Measurements from ENCODE around the gene CCDC197. TPM values are rescaled to one million over a fixed set of nuclear protein-coding genes. Genes with fewer than 3 reads are reported as not detected.

Gene CCDC197
- total RNA-seq, 1 experiment from 2014 or later: not detected

DNA sequence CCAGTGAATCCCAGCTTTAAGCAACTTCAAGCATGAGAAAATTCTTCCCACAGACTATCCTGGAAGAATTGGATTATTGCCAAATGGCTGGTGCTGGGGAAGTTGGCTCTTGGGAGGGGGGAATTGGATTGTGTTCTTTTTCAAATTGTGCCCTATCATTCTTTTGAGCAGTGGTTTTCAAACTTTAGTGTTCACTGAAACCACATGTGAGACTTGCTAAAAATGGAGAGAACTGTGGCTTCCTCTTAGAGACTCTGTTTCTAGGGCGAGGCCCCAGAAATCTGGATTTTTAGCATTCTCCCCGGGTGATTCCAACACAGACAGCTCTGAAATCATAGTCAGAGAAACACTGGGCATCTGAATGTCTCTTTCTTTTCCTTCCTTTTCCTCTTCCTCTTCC is 14.7 kb downstream of the CCDC197 start:
- TF ChIP-seq, protein P1, sequence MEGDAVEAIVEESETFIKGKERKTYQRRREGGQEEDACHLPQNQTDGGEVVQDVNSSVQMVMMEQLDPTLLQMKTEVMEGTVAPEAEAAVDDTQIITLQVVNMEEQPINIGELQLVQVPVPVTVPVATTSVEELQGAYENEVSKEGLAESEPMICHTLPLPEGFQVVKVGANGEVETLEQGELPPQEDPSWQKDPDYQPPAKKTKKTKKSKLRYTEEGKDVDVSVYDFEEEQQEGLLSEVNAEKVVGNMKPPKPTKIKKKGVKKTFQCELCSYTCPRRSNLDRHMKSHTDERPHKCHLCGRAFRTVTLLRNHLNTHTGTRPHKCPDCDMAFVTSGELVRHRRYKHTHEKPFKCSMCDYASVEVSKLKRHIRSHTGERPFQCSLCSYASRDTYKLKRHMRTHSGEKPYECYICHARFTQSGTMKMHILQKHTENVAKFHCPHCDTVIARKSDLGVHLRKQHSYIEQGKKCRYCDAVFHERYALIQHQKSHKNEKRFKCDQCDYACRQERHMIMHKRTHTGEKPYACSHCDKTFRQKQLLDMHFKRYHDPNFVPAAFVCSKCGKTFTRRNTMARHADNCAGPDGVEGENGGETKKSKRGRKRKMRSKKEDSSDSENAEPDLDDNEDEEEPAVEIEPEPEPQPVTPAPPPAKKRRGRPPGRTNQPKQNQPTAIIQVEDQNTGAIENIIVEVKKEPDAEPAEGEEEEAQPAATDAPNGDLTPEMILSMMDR (conservative IDR thresholded peaks at IDR 0.05): no peak

More for the DNA sequence above, 14.7 kb downstream of the CCDC197 start:
- Histone ChIP-seq H3K4me1 (ENCODE audit: insufficient read depth, low read length) (no peaks in the 10 kb centered on the region), H4K20me1 (ENCODE audit: control insufficient read depth, insufficient read depth, insufficient read length) (no peaks in the 10 kb centered on the region), H3K18ac (ENCODE audit: insufficient read length, low read depth, low read length) (no peak overlapping the region), H3K56ac (ENCODE audit: insufficient read length, low read depth, low read length) (no peak overlapping the region), H2BK12ac (ENCODE audit: insufficient read length, low read depth, low read length) (no peak overlapping the region), H2BK20ac (ENCODE audit: low read depth, low read length, poor library complexity, severe bottlenecking) (no peak overlapping the region), H2BK120ac (ENCODE audit: low read depth, low read length, poor library complexity, severe bottlenecking) (no peak overlapping the region), H3K79me1 (ENCODE audit: insufficient read depth, low read depth, low read length, poor library complexity, severe bottlenecking) (no peaks in the 10 kb centered on the region), H2AFZ (ENCODE audit: low read length) (no peak overlapping the region), H3K4me2 (ENCODE audit: insufficient read depth, insufficient read length, low read length) (no peak overlapping the region), H3K23ac (ENCODE audit: insufficient read length, low read depth, low read length) (no peak overlapping the region), H3K23me2 (ENCODE audit: insufficient read length, low read depth, low read length, poor library complexity, severe bottlenecking) (no peaks in the 10 kb centered on the region), H3K9ac (ENCODE audit: extremely low read depth, insufficient read length, low read length) (no peak overlapping the region), H4K91ac (ENCODE audit: insufficient read length, low read depth, low read length) (no peak overlapping the region), H4K5ac (ENCODE audit: insufficient read length, low read depth, low read length) (no peak overlapping the region), H3K27ac (ENCODE audit: insufficient read length, low read depth, low read length) (no peak overlapping the region), H3T11ph (ENCODE audit: low read length) (no peak overlapping the region), H3K9me3 (ENCODE audit: control insufficient read depth, low read depth, low read length) (no peaks in the 10 kb centered on the region), H3K4ac (ENCODE audit: low read depth, low read length) (no peak overlapping the region), H2AK5ac (ENCODE audit: insufficient read length, low read length) (no peak overlapping the region), H4K8ac (replicated peaks; ENCODE audit: insufficient read length, low read depth, low read length) (no peak overlapping the region), H2BK15ac (ENCODE audit: low read depth, low read length) (no peak overlapping the region), H3K27me3 (ENCODE audit: insufficient read depth, low read length) (no peaks in the 10 kb centered on the region), H3K14ac (ENCODE audit: insufficient read depth, low read length) (no peak overlapping the region), H3K79me2 (ENCODE audit: insufficient read depth, low read length) (no peaks in the 10 kb centered on the region), H2BK5ac (ENCODE audit: insufficient read length, low read length) (no peak overlapping the region)
- Mint-ChIP-seq H3K9me3 (no peaks in the 10 kb centered on the region), H3K27ac (no peak overlapping the region), H3K4me3 (no peak overlapping the region), H3K4me1 (peaks cover 3 to 14% of the 10 kb centered on the region in 2 experiments; a peak in 3 of 4 replicates), H3K27me3 (ENCODE audit: low read depth) (peaks cover 12% of the 10 kb centered on the region), H3K36me3 (ENCODE audit: insufficient read depth in 1 of 3, low read depth in 3 of 3) (no peaks in the 10 kb centered on the region)
- no peak for DNase-seq
- no CpG with 5 or more reads among the region's 2 CpGs for WGBS (ENCODE audit: extremely low coverage, insufficient read length, low lambda C conversion rate)

All from H9 (cell line).